Prostate gland (tissue), 2 donors: Measurements from ENCODE around the gene POLR3K.

Source experiments
- CTCF ChIP-seq, 4 experiments: fragments of 200-600 bp in 2 of 4; fragments of 450-650 bp in 2 of 4; sonication (generic) in 2 of 4; IDR thresholded peaks; 1 replicate in 3 of 4; 2 replicates in 1 of 4; pipeline ENCODE4 v1.5.1; 2016 to 2019; ENCODE audit warnings: antibody characterized with exemption in 4 of 4, mild to moderate bottlenecking in 2 of 4, moderate library complexity in 2 of 4
- POLR2A ChIP-seq: fragments of 450-650 bp; IDR thresholded peaks from one replicate; pipeline ENCODE4 v1.6.1; 2016; ENCODE audit warnings: antibody characterized with exemption, mild to moderate bottlenecking

GRCh38 chr16:91484-91883 is 38.1 kb upstream of the POLR3K start:
- TF ChIP-seq POLR2A = no peak
- no peak for TF ChIP-seq CTCF (IDR thresholded peaks at IDR 0.05)
